Stimulated activated CD4-positive, alpha-beta T cell treated with anti-CD3 and anti-CD28 coated beads, Interleukin-4, amount 100 ng/mL, for 48 hours (primary cell): ENCODE measurements around the gene SMTNL2.
"Not testable (repeated sequence)": the region's sequence is repeated elsewhere in the genome, so short reads cannot be mapped to it uniquely, and the experiment has no call there.

Source experiments
- DNase-seq, 2 donors: peaks; one replicate each; pipeline ENCODE4 v3.0.0-alpha.2; 2020; ENCODE audit warnings: low read depth in 2 of 2

The SMTNL2 gene

GRCh38 chr17:4602041-4602440 lies 17.7 kb downstream of the SMTNL2 start:
- no peak for DNase-seq

DNA sequence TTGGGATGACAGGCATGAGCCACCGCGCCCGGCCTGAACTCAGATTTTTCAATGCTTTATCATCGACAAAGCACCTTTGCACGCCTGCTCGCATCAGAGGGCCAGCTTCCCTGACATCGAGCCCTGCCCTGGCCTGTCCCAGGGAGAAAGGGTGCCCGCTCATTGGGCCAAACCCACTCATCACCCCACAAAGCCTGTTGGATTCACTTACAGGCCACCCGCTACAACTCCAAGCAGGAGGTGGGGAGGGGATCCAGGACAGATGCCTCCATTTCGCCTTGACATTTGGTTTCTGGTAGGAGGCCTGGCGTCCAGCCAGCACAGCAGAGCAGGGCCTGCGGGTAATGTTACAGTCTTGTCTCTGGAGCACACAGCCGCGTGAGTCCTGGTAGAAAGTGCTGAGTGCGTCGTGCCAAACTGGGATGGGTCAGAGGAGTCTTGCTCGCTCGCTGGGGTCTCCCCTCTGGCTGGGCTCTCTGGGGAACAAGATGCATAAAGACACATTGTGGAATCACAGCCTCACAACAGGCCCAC lies 19.8 kb downstream of the SMTNL2 start:
- DNase-seq: no peak

GRCh38 chr17:4604736-4605135 lies 20.4 kb downstream of the SMTNL2 start:
- not testable (repeated sequence) for DNase-seq

GRCh38 chr17:4605826-4606225 lies 21.5 kb downstream of the SMTNL2 start:
- no peak for DNase-seq

DNA sequence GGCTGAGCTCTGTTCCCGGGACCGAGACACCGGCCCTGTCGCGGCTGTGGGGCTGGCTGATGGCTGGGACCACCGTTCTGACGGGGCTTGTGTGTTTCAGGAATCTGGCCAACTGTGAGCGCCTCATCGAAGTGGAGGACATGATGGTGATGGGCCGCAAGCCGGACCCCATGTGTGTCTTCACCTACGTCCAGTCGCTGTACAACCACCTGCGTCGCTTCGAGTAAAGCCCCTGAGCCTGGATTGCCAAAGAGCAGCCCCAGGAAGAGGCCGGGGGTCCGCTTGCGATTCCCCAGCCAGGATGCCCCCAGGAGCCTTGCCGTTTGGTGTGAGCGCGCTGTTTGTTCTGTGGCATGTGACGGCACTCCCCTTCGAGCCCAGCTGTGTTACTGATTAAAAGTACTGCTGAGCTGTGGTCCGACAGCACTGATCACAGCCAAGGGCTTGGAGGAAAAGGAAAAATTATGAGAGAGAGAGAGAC lies 23.0 kb downstream of the SMTNL2 start:
- no peak for DNase-seq

- DNase-seq: no peak
Observed at GRCh38 chr17:4607773-4608187, 23.5 kb downstream of the SMTNL2 start.

DNA sequence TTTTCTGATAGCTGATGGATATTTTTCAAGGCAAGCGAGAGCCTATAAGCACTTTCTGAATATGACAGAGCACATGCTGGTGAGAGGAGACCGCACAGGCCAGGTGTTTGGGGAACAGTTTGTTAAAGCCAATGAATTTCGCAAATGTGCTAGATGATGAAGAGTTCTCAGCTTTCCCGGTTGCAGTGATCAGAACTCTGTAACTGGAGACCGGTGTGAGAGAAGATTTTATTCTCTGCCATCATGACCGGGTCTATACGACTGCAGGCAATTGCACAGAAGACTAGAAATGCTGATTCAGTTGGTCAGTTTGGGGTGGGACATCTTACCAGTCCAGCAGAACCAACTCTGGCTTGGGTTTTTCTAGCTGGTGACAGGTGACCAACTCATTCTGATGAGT lies 25.4 kb downstream of the SMTNL2 start:
- DNase-seq: no peak

DNA sequence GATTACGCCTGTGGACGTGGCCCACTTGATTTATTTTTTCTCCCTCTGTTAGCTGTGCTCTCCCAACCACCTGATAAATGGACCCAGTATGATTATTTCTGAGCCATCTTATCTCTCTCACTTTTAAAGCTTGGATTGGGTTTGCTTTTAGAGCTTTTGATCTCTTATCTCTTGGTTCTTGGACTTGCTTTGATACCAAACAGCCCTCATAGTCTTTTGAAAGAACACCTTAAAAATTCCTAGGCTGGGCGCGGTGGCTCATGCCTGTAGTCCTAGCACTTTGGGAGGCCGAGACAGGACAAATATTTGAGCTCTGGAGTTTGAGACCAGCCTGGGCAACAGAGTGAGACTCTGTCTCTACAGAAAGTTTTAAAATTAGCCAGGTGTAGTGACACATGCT lies 25.8 kb downstream of the SMTNL2 start:
- no peak for DNase-seq

GRCh38 chr17:4610656-4611055 lies 26.3 kb downstream of the SMTNL2 start:
- DNase-seq: no peak

DNA sequence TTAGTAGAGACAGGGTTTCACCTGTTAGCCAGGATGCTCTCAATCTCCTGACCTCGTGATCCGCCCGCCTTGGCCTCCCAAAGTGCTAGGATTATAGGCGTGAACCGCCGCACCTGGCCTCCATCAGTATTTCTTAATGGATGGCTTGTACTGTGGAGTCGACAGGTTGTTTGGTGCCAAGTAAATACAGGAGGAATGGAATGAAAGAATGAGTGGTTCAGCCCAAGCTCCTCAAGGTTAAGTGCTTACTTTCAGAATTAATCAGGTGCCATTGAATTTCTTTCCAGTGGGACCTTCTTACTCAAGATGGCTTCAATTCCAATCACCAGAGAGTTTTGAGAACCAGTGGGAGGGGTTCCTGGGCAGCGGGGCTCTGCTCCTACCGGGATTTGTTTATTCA lies 32.1 kb downstream of the SMTNL2 start:
- no peak for DNase-seq

- no peak for DNase-seq
Observed at GRCh38 chr17:4617090-4617489, 32.8 kb downstream of the SMTNL2 start.

DNA sequence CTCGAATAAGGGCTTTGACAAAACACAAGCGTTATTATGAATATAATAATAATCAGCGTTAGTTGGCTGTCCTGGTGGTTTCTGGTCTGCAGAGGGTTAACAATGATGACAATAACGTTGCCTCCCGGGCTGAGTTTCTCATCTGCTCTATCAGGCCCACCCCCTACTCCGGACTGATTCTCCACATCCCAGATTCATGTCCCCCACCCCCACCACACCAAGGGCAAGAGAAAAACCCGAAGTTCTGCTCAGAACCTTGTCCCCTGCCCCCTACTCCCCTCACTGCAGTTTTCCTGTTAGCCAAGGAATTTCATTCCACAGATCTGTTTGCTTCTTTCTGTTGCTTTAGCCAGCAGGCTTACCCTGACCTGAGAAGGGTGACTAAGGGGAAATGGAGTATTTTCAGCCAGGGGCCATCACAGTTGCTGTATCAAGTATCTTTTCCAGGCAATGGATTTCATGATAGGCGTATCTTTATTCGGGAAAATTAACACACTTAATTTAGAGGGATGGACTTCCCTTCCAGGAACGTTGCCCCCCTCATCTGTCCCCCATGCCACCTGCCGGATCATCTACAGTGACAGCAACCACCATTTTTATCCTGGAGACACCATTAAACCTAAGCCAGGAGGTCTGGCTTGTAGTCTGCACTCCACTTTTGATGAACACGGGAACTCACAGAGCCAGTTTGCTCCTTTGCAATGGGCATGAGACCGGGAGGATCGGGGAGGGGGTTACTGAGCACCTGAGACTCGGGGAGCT lies 33.4 kb downstream of the SMTNL2 start:
- no peak for DNase-seq

DNA sequence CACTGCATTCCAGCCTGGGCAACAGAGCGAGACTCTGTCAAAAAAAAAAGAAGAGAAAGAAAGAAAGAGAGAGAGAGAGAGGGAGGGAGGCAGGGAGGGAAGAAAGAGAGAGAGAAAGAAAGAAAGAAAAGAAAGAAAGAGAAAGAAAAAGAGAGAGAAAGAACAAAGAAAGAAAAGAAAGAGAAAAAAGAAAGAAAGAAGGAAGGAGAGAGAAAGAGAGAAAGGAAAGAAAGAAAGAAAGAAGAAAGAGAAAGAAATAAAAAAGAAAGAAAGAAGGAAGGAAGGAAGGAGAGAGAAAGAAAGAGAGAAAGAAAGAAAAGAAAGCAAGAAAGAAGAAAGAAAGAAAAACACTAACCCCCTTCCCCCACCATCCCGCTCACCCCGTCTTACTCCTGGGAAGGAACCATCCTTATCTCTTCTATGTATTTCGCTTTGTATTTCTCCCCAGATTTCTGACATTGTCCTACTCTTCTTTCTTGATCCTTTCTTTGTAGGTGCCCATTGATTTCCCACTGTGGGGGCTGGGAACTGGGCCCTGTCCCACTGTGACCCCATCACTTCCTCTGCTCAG lies 36.3 kb downstream of the SMTNL2 start:
- no peak for DNase-seq

- no peak for DNase-seq
Observed at GRCh38 chr17:4622375-4622774, 38.0 kb downstream of the SMTNL2 start.

GRCh38 chr17:4623249-4623648 lies 38.9 kb downstream of the SMTNL2 start:
- DNase-seq: no peak

- DNase-seq: not testable (repeated sequence)
Observed at GRCh38 chr17:4624451-4624911, 40.2 kb downstream of the SMTNL2 start.

- no peak for DNase-seq
Observed at GRCh38 chr17:4625181-4625617, 40.9 kb downstream of the SMTNL2 start.

DNA sequence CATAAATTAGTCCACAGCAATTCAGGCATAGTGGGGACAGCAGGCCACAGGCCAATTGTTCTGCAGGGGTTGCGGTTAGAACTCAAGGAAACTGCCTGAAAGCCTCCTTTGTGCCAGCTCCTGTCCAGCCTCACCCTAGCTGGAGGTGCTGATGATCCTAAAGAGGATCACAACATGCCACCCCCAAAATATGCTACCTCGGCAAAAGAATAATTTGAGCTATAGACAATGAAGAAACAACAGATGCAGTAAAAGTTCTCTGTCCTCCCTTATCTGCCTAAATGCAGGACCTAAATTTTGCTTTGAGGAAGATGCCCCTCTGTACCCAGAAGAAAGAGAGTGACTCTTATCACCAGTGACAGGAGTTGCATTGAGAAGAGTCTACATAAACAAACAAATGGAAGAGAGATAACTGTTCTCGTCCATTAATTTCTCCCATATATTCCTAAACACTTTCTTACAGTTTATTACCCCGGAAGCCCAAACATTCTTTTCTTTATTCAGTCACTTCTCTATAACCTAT lies 42.5 kb downstream of the SMTNL2 start:
- DNase-seq: no peak

DNA sequence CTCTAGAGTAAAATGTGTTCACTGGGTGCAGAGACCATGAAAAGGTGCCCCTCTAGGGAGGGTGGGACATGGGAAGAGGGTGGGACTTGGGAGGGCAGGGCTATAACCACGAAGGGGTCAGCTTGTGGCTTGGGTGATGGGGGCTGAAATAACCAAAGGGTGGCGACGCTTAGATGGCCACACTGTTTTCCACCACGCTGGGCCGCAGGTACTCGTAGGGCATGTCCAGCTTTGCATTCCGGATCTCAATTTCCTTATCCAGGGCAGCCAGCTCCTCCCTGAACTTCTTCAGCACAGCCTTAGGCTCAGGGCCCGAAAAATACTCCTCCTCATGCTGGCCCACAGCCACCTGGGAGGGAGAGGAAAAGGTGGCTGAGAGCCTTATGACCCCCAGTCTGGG lies 47.1 kb downstream of the SMTNL2 start:
- DNase-seq: no peak

- no peak for DNase-seq
Observed at GRCh38 chr17:4631836-4632580, 47.7 kb downstream of the SMTNL2 start.

DNA sequence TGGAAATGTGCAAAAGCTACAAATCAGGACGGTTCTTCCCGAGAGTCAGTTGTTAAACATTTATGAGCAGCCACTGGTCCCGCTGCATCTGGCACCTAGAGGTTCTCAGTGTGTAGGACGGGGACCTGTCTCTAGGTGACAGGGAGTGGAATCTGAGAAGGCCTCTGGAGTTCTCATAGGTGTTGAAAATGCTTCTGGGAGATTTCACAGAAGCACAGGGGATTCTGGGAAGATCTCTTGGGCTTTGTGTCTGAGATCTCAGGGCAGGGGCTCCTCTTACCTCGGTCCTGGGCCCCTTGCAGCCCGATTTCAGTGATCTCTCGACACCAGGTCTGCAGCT lies 48.2 kb downstream of the SMTNL2 start:
- no peak for DNase-seq

- no peak for DNase-seq
Observed at GRCh38 chr17:4633643-4634042, 49.3 kb downstream of the SMTNL2 start.
